Activated naive CD8-positive, alpha-beta T cell treated with anti-CD3 and anti-CD28 coated beads, Interleukin-2, amount 50 U/mL, for 24 hours (primary cell): ENCODE data around the gene TMOD3.

Experiments used
- ATAC-seq: fragments of 150-1000 bp; cut with Tn5 transposase; one replicate; pipeline ENCODE4 v1.10.0; 2021
- DNase-seq: peaks from one replicate; pipeline ENCODE4 v3.0.0; 2021
- H3K27ac Mint-ChIP-seq: one replicate; pipeline ENCODE4 v1.8.0; 2021; ENCODE audit warnings: mild to moderate bottlenecking, mixed read lengths
- H3K27me3 Mint-ChIP-seq: one replicate; pipeline ENCODE4 v1.8.0; 2021; ENCODE audit warnings: mixed read lengths
- H3K36me3 Mint-ChIP-seq: one replicate; pipeline ENCODE4 v1.8.0; 2021; ENCODE audit warnings: low read depth, mixed read lengths
- H3K4me1 Mint-ChIP-seq: one replicate; pipeline ENCODE4 v1.8.0; 2021; ENCODE audit warnings: mixed read lengths
- H3K4me3 Mint-ChIP-seq: one replicate; pipeline ENCODE4 v1.8.0; 2021; ENCODE audit warnings: mild to moderate bottlenecking, moderate library complexity, mixed read lengths
- H3K9me3 Mint-ChIP-seq: one replicate; pipeline ENCODE4 v1.8.0; 2021; ENCODE audit warnings: mixed read lengths

Gene TMOD3

GRCh38 chr15:51888593-51889195, 59.2 kb downstream of the TMOD3 start:
- Mint-ChIP-seq H3K4me3 (no peak overlapping the region), H3K27ac (no peak overlapping the region), H3K27me3 (no peaks in the 10 kb centered on the region), H3K4me1 (peaks cover 4% of the 10 kb centered on the region), H3K36me3 (peaks cover 21% of the 10 kb centered on the region), H3K9me3 (no peaks in the 10 kb centered on the region)
- no peak for DNase-seq
- no peak for ATAC-seq

GRCh38 chr15:51889486-51889885, 60.0 kb downstream of the TMOD3 start:
- Mint-ChIP-seq H3K27me3 (no peaks in the 10 kb centered on the region), H3K36me3 (peaks cover 26% of the 10 kb centered on the region), H3K27ac (no peak overlapping the region), H3K9me3 (no peaks in the 10 kb centered on the region), H3K4me1 (peaks cover 4% of the 10 kb centered on the region), H3K4me3 (no peak overlapping the region)
- DNase-seq (no peak), ATAC-seq (no peak)

- no peaks in the 10 kb centered on the region for H3K9me3 Mint-ChIP-seq
- ATAC-seq (no peak), DNase-seq (no peak)
- H3K27ac Mint-ChIP-seq: no peak overlapping the region
- no peaks in the 10 kb centered on the region for H3K4me1 Mint-ChIP-seq
- H3K27me3 Mint-ChIP-seq: no peaks in the 10 kb centered on the region
- H3K4me3 Mint-ChIP-seq: no peak overlapping the region
- peaks cover 52% of the 10 kb centered on the region for H3K36me3 Mint-ChIP-seq
These were observed 75.0 kb downstream of the TMOD3 start for GRCh38 chr15:51904421-51904820.

DNA sequence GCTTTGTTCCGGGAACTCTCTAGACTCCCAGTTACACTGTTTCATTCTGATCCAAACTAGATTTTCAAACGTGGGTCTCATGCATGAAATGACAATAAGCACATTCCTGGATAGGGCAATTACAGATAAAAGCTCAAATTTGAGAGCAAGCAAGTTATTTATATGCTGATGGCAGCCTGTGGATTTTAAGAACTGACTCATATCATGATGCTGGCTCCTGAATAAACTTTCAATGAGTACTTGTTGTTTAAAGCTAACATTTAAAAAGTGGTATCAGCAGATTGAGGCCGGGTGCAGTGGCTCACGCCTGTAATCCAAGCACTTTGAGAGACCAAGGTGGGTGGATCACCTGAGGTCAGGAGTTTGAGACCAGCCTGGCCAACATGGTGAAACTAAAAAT, 75.5 kb downstream of the TMOD3 start:
- Mint-ChIP-seq H3K4me3 (no peak overlapping the region), H3K9me3 (no peaks in the 10 kb centered on the region), H3K27ac (no peak overlapping the region), H3K27me3 (no peaks in the 10 kb centered on the region), H3K36me3 (peaks cover 49% of the 10 kb centered on the region), H3K4me1 (no peaks in the 10 kb centered on the region)
- ATAC-seq (no peak), DNase-seq (no peak)

DNA sequence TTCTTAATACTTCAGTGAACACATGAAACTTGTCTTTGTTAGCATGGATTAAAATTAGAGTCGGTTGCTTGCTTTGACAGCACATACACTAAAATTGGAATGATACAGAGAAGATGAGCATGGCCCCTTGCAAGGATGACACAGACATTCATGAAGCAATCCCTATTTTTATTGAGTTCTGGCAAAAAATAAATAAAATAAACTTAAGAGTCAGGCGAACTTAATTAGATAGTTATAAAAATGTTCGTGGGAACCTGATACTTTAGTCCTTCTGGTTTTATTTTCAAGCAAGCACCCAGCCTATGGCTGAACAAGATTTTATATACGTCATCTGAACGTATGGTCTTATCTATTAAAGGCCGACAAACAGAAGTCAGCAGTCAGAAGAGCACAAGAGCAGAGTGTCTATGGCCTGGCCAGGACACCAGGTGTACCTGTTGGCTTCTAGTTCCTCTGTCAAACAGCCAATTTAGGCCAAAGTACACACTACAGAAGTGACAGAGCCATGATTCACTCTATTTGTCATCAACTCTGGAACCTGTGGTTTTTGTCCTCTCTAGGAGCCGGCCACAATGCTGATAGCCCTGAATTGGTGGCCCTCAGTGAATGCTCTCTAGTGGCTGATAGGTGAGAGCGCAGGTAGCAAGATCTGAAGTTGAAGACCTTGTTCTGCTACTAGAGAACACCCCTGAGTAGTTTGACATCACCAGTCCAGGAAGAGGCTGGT, 77.8 kb downstream of the TMOD3 start:
- ATAC-seq (peak; percentile 65), DNase-seq (no peak)
- no peak overlapping the region for H3K4me3 Mint-ChIP-seq
- H3K27me3 Mint-ChIP-seq: no peaks in the 10 kb centered on the region
- no peak overlapping the region for H3K27ac Mint-ChIP-seq
- H3K4me1 Mint-ChIP-seq: no peaks in the 10 kb centered on the region
- H3K9me3 Mint-ChIP-seq: no peaks in the 10 kb centered on the region
- H3K36me3 Mint-ChIP-seq: peaks cover 40% of the 10 kb centered on the region

DNA sequence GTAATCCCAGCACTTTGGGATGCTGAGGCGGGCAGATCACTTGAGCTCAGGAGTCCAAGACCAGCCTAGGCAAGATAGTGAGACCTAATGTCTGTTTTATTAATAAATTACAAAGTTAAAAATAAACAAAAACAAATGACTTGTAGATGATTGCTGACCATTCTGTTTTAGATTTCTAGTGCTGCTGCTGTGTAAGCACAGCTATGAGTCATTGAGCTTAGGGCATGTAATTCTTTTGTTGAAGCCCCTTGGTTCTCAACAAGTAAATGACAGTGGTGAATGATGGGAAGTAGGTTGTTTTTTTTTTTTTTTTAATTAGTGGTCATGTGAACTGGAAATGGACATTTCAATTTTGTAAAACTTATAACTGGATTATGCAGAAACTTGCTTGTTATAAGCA, 78.9 kb downstream of the TMOD3 start:
- DNase-seq (no peak), ATAC-seq (no peak)
- Mint-ChIP-seq H3K27me3 (no peaks in the 10 kb centered on the region), H3K4me3 (no peak overlapping the region), H3K4me1 (no peaks in the 10 kb centered on the region), H3K9me3 (no peaks in the 10 kb centered on the region), H3K36me3 (peaks cover 36% of the 10 kb centered on the region), H3K27ac (no peak overlapping the region)

DNA sequence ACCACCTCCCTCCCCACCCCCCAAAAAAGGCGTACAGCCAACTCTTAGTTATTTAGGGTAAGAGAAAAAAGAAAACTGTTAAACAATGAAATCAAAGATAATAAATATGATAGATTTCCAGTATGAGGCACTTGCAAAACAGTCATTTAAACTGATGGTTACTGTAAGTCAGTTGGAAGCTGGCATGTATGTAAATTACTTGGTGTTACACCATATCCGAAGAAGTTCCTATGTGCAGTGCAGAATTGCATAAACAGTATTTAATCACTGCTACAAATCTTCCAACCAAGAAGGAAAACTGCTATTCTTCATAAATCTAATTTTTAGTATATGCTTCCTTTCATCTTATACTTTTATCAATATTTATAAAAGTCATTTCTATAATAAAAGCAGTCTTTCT, 80.1 kb downstream of the TMOD3 start:
- Mint-ChIP-seq H3K27me3 (no peaks in the 10 kb centered on the region), H3K4me1 (no peaks in the 10 kb centered on the region), H3K27ac (no peak overlapping the region), H3K4me3 (no peak overlapping the region), H3K36me3 (peaks cover 28% of the 10 kb centered on the region), H3K9me3 (no peaks in the 10 kb centered on the region)
- ATAC-seq: no peak
- no peak for DNase-seq

DNA sequence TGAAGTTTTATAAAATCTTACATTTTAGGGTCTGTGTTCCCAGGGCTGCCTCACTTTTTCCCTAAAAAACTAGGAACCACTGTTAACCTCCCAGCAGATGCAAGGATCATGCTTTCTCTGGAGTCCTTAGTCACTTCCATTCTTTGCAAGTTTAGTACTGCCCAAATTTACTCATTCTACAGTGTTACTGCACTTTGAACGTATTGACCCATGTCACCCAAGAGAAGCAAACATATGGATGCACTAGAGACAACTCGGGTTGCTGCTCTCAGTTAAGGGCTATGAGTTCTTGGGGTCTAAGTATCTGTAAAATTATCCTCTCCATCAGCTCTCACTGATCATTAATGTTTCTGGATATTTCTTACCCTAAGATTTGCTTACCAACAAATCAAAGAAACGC, 83.1 kb downstream of the TMOD3 start:
- DNase-seq: no peak
- peaks cover 17% of the 10 kb centered on the region for H3K36me3 Mint-ChIP-seq

DNA sequence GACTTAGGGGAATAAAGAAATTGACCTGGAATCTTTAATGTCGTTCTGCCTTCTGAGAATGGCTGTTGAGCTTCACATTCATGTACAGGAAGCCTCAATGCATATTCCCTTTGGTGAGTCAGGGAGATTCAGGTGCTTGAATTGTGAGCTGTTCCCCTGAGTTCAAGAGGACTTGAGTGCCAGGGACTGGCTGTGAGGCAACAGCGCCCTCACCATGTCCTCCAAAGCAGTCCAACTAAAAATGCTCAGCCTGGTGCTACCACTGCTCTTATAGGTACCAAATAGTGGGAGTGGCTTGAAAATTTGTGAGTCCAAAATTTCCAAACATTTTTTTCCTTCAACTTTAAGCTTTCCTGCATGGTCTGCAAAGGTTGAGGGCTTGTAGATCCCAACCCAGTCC, 88.0 kb downstream of the TMOD3 start:
- no peak overlapping the region for H3K27ac Mint-ChIP-seq
- ATAC-seq: peak; percentile 52
- H3K4me3 Mint-ChIP-seq: no peak overlapping the region
- DNase-seq: no peak
- no peaks in the 10 kb centered on the region for H3K27me3 Mint-ChIP-seq
- H3K36me3 Mint-ChIP-seq: peaks cover 5% of the 10 kb centered on the region
- no peaks in the 10 kb centered on the region for H3K4me1 Mint-ChIP-seq
- H3K9me3 Mint-ChIP-seq: no peaks in the 10 kb centered on the region

More for the DNA sequence above, 83.1 kb downstream of the TMOD3 start:
- H3K9me3 Mint-ChIP-seq: no peaks in the 10 kb centered on the region
- no peak for ATAC-seq
- H3K4me3 Mint-ChIP-seq: no peak overlapping the region
- H3K4me1 Mint-ChIP-seq: no peaks in the 10 kb centered on the region
- H3K27ac Mint-ChIP-seq: no peak overlapping the region
- no peaks in the 10 kb centered on the region for H3K27me3 Mint-ChIP-seq

- Mint-ChIP-seq H3K4me3 (no peak overlapping the region), H3K27ac (no peak overlapping the region), H3K36me3 (peaks cover 11% of the 10 kb centered on the region), H3K27me3 (no peaks in the 10 kb centered on the region), H3K4me1 (no peaks in the 10 kb centered on the region), H3K9me3 (no peaks in the 10 kb centered on the region)
- no peak for DNase-seq
- ATAC-seq: no peak
These were observed 95.0 kb downstream of the TMOD3 start for GRCh38 chr15:51924156-51925068.

DNA sequence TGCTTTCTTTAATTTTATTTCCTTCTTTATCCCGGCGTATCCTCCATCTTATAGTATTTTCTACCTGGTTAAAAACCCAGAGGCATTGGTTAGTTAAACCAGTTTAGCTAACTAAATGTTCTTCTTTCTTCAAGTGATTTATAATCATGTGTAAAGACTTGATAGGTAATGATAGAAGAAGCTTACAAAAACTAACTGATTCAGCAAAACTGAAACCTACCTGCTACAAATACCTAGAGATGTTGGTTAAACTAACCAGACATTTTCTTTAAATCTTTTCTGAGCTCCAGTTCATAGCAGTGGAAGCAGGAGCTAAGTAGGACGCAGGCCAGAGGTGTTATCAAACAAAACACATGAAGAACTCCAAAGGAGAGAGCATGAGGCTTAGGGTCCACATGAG, 97.4 kb downstream of the TMOD3 start:
- peaks cover 9% of the 10 kb centered on the region for H3K36me3 Mint-ChIP-seq
- DNase-seq (no peak), ATAC-seq (no peak)
- H3K4me1 Mint-ChIP-seq: no peaks in the 10 kb centered on the region
- no peak overlapping the region for H3K27ac Mint-ChIP-seq
- H3K9me3 Mint-ChIP-seq: no peaks in the 10 kb centered on the region
- no peak overlapping the region for H3K4me3 Mint-ChIP-seq
- no peaks in the 10 kb centered on the region for H3K27me3 Mint-ChIP-seq

DNA sequence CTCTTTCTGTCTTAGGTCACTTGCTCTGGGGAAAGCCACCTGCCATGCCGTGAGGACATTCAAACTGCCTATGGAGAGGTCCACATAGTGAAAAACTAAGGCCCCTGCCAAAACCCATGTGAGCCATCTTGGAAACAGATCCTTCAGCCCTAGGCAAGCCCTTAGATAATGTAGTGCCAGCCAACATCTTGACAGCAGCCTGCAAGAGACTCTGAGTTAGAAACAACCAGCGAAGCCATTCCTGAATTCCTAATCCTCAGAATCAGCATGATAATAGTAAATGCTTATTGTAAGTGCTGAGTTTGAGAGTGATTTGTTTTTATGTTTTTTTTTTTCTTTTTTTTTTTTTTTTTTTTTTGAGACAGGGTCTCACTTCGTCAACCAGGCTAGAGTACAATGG, 101.6 kb downstream of the TMOD3 start:
- no peak overlapping the region for H3K4me3 Mint-ChIP-seq
- DNase-seq: no peak
- peaks cover 6% of the 10 kb centered on the region for H3K4me1 Mint-ChIP-seq
- no peak overlapping the region for H3K27ac Mint-ChIP-seq
- no peak for ATAC-seq
- peaks cover 6% of the 10 kb centered on the region for H3K36me3 Mint-ChIP-seq
- no peaks in the 10 kb centered on the region for H3K27me3 Mint-ChIP-seq
- no peaks in the 10 kb centered on the region for H3K9me3 Mint-ChIP-seq

DNA sequence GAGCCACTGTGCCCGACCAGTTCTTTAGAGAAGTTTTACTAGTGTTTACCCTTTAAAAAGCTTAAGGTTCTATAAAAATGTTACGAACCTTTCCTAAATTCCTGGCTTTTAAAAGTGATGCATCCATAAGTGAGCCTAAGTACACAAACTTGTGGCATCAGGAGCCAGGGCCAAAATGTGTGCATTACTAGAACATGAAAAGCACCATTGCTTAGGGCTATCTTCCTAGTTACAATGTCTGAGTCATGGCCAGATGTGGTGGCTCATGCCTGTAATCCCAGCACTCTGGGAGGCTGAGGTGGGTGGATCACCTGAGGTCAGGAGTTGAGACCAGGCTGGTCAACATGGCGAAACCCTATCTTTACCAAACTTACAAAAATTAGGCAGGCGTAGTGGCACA, 102.2 kb downstream of the TMOD3 start:
- Mint-ChIP-seq H3K4me1 (peaks cover 6% of the 10 kb centered on the region), H3K27me3 (no peaks in the 10 kb centered on the region), H3K27ac (no peak overlapping the region), H3K9me3 (no peaks in the 10 kb centered on the region), H3K36me3 (peaks cover 9% of the 10 kb centered on the region), H3K4me3 (no peak overlapping the region)
- DNase-seq: no peak
- ATAC-seq: no peak

DNA sequence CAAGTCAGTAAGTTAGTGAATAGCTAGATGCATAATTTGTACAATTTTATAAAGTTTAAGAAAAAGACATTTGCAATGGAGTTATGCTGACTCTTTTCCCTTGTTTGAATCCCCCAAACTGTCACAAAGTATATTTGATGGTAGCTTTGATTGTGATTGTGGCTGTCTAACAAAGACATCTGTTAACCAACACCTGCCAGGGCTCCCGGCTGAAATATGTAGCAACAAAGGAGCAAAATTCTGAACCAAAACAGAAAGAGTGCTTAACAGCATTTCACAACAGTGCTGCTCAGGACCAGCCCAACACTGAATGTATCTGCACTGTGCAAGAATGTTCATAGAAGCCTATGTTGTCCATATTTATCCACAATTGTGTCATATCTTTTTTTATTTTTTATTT, 102.7 kb downstream of the TMOD3 start:
- no peak for ATAC-seq
- DNase-seq: no peak
- Mint-ChIP-seq H3K4me3 (no peak overlapping the region), H3K27me3 (no peaks in the 10 kb centered on the region), H3K36me3 (peaks cover 8% of the 10 kb centered on the region), H3K27ac (no peak overlapping the region), H3K9me3 (no peaks in the 10 kb centered on the region), H3K4me1 (peaks cover 6% of the 10 kb centered on the region)
